ENCODE data around the gene MARCHF2.

GRCh38 chr19:8393192-8393870, 19.8 kb upstream of the MARCHF2 start:
- TF ChIP-seq HLTF (IDR thresholded peaks at IDR 0.05) (no peak), CTCF (IDR thresholded peaks at IDR 0.05 in 2 of 3, conservative IDR thresholded peaks at IDR 0.05 in 1 of 3; ENCODE audit: insufficient read depth in 2 of 3, low read depth in 1 of 3, low read length in 3 of 3) (no peak), FOXK1 (CRISPR knock-in tag; IDR thresholded peaks at IDR 0.05; ENCODE audit: borderline replicate concordance) (no peak), TBP (optimal IDR thresholded peaks at IDR 0.05; ENCODE audit: low read depth, low read length) (no peak), ZSCAN29 (IDR thresholded peaks at IDR 0.05) (no peak), RAD21 (CRISPR knock-in tag; conservative IDR thresholded peaks at IDR 0.05 in 1 of 2, IDR thresholded peaks at IDR 0.05 in 1 of 2) (no peak), ATF3 (IDR thresholded peaks at IDR 0.05) (no peak), ATF3 (CRISPR knock-in tag; conservative IDR thresholded peaks at IDR 0.05) (no peak), FOSL1 (tag; conservative IDR thresholded peaks at IDR 0.05) (no peak)
